GM19043 (cell line): ENCODE data around the gene BOK.
"Not testable (repeated sequence)": the region's sequence is repeated elsewhere in the genome, so short reads cannot be mapped to it uniquely, and the experiment has no call there.

Experiments used
- ATAC-seq: cut with Tn5 transposase; IDR thresholded peaks from one replicate; pipeline ENCODE4 v1.9.1; 2021; ENCODE audit warnings: low read depth; ENCODE audit not compliant: unreplicated experiment

Gene BOK

GRCh38 chr2:241558532-241559322 is at the start of gene BOK:
Gene BOK (plus strand): TSS chr2:241558745. CDS start chr2:241559484, 739 bp downstream.
- ATAC-seq, result no peak

DNA sequence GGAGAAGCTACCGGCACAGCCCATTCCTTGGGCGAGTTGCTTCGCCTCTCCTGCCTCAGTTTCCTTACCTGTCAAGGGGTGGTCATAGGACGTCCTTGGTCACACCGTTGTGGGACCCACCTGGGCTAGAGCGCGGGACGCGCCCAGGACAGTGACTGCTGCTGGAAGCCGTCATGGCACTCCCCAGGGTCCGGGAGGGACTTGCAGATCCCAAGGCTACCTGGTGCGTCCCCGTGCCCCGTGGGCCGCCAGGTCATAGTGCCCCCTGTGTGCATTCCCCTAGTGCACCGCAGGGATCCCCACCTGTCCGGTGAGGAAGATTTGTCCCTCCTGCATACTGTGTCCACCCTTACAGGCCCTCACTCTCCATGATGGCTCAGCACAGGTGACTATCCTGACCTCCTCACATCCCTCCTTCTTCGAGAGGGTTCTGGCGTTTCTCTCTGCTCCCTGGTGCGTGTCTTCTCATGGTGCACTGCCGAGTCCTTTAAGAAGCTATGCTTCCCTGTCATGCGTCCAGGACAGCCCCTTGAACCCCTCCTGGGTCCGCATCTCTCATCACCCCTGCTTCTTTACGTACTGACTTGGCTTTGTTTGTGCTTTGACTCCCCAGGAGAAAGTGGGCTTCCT is 49.3 kb upstream of the BOK start:
- no peak for ATAC-seq

DNA sequence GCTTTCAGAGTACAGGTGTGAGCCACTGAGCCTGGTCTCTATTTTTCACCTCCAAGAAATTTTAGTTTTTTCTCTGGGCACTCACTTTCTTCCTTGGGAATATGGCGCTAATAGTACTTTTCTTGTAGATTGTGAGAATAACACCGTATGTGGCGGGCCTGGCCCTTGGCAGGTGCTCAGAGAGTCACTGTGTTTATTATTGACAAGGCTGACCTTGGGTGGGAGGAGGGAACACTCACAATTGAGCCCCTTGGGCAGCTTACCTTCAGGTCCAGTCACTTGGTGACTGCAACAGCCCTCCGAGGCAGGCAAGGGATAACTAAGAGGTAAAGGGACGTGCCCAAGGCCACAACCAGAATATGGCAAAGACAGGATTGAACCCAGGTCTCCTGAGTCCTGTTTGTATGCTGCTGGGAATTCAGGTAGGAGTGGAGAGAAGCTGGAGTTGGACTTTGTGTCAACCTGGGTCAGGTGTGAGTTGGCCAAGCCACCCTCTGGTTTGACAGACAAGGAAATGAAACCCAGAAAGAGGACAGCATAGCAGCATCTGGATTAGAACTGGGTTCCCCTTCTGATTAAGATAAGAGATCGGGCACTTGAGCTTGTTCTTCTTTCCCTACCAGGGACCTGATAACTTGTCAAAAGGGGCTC is 47.3 kb upstream of the BOK start:
- ATAC-seq, result no peak

DNA sequence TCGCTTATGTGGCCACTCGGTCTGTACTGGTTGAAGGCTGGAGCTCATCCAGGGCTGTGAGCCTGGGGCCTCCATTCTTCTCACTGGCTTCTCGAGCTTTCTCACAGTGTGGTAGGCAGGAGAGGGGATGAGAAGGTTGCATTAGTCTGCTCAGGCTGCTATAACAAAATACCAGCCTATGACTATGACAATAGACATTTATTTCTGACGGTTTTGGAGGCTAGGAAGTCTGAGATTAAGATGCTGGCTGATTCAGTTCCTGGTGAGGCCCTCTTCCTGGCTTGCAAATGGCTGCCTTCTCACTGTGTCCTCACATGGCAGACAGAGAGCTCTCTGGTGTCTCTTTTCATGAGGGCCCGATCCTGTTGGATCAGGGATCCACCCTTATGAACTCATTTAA is 44.0 kb upstream of the BOK start:
- no peak for ATAC-seq

DNA sequence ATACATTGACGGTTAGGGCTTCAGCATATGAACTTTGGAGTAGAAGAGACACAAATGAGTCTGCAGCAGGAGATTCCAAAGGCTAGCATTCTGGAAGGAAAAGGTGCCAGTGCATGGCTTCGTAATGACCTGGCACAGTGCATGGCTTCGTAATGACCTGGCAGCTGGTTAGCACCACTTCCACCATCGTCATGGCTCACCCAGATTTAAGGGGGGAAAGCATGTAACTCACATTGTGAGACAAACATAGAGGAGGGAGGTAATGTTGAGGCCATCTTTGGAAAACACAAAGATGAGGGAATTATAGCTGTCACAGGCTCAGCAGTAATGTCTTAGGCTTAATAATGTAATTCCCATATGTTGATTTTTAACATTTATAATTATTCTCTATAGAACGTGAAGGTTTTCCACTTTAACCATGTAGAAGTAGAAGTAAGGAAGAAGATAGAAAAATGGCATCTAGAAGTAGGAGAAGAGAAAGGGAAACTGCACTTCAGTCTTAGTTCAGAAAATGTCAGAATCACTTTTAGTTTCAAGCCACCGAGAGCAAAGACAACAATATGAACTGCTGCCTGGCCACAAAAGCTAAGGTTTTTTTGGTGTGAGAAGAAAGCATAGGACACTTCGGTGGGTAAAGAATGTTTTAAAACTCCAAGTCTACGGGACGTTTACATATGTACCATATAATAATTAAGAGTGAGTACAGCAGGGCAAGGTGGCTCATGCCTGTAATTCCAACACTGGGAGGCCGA is 43.4 kb upstream of the BOK start:
- ATAC-seq, result no peak

DNA sequence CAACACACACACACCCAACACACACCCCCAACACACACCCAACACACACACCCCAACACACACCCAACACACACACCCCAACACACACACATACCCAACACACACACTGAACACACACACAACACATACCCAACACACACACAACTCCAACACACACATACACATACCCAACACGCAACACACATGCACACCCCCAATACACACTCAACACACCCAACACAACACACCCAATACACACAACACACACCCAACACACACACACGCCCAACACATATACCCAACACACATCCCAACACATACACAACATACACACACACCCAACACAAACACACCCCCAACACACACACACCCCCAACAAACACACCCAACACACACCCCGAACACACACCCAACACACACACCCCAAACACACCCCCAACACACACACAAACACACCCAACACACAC is 42.0 kb upstream of the BOK start:
- no peak for ATAC-seq

DNA sequence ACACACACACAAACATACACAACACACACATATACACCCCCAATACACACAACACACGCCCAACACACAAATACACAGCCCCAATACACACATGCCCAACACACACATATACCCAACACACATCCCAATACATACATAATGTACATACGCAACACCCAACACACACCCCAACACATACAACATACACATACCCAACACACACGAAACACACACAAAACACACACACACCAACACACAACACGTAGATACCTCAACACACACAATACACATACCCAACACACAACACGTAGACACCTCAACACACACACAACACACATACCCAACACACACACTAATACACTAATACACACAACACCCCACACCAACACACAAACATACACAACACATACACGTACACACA is 41.2 kb upstream of the BOK start:
- no peak for ATAC-seq

DNA sequence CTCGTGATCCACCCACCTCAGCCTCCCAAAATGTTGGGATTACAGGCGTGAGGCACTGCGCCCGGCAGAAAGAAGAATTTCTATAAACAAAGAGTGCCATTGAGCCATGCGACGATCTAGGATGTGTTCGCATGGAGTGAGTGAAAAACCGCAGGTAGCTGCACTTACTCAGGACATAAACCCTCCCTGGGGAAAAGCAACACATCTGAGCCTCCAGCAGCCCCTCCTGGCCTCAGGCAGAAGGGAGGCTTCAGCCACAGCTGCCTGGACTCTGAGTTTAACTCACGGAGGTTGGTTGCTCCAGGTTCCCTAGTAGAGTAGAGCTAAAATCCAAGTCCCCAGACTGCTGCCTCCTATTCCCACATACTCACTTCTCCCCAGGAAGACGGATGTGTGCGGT is 38.9 kb upstream of the BOK start:
- ATAC-seq, result no peak

- no peak for ATAC-seq
These were observed 36.1 kb upstream of the BOK start for GRCh38 chr2:241522477-241522876.

DNA sequence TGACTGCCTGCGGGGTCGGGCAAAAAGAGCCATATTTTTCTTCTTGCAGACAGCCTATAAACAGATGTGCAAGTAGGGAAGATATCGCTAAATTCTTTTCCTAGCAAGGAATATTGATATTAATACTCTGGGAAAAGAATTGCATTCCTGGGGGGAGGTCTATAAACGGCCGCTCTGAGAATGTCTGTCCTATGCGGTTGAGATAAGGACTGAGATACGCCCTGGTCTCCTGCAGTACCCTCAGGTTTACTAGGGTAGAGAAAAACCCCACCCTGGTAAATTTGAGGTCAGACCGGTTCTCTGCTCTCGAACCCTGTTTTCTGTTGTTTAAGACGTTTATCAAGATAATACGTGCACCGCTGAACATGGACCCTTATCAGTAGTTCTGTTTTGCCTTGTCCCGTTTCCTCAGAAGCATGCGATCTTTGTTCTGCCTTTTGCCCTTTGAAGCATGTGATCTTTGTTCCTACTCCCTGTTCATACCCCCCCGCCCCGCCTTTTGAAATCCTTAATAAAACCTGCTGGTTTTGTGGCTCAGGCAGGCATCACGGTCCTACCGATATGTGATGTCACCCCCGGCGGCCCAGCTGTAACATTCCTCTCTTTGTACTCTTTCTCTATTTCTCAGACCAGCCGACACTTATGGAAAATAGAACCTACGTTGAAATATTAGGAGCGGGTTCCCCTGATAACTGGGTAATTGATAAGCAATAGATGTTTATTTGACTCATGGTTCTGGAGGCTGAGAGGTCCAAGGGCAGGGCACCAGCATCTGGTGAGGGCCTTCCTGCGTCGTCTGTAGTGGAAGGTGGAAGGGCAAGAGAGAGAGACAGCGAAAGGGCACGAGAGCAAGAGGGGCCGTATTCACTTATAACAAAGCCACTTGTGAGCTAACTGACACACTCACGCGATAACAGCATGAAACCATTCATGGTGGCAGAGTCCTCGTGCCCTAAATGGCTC is 32.4 kb upstream of the BOK start:
- ATAC-seq, result not testable (repeated sequence)

DNA sequence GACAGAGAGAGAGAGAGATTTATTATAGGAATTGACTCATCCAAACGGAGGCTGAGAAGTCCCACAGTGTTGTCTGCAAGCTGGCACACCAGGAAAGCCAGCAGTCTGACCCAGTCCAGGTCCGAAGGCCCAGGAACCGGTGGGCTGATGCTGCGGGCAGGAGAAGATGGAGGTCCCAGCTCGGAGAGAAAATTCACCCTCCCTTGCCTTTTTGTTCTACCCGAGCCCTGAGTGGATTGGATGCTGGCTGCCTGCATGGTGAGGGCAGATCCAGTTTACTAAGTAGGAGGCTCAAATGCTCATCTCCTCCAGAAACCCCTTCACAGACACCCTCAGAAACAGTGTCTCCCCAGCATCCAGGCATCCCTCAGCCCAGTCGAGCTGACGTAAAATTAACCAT is 28.0 kb upstream of the BOK start:
- no peak for ATAC-seq

- ATAC-seq, result no peak
These were observed 27.3 kb upstream of the BOK start for GRCh38 chr2:241531161-241531722.

GRCh38 chr2:241532168-241532567 is 26.4 kb upstream of the BOK start:
- no peak for ATAC-seq

GRCh38 chr2:241532733-241533601 is 25.6 kb upstream of the BOK start:
- no peak for ATAC-seq

- ATAC-seq, result no peak
These were observed 24.3 kb upstream of the BOK start for GRCh38 chr2:241534293-241534692.

GRCh38 chr2:241534701-241535375 is 23.7 kb upstream of the BOK start:
- no peak for ATAC-seq

DNA sequence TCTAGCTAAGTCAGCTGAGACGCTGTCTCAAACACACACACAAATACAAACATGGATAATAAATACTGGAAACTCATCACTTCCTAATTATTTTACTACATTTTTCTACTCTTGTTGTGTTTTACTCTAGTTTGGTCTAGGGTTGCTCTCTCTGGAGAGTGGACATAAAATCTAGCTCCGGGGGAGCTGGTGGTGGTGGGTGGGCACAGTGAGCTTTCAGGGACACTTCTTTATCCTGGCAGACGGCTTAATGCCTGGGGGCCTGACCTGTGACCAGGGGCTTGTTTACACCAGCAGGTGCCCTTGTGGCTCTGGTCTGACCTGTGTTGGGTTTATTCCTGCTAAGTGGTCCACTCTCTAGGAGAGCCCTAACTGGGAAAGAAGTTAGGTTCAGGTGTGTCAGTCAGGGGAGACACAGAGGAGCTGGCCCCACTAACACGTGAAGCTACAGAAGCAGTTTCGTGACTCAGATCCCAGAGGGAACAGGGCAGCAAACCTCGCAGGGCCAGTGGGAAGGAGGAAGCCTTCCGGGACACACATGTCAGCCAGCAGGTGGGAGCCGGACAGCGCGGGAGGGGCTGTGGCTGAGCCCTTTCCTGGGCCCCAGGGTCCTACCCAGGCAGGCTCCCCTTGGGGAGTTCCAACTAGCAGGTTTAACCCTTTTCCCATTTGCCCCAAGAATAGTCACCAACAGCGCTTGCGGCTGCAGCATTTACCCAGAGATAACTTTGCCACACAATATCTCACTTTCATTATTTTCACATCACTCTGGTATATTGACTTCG is 22.5 kb upstream of the BOK start:
- no peak for ATAC-seq
